Lower lobe of right lung (tissue), 2 donors: ENCODE results near the gene APBB3. TPM values are rescaled to one million over a fixed set of nuclear protein-coding genes. Genes with fewer than 3 reads are reported as not detected.

ENCODE experiments used
- ATAC-seq, 2 donors: fragments of 200-7000 bp; cut with Tn5 transposase; one replicate each; pipeline ENCODE4 v1.9.1; 2020 to 2022; ENCODE audit warnings: mild to moderate bottlenecking in 2 of 2, moderate library complexity in 2 of 2
- DNase-seq: peaks from one replicate; pipeline ENCODE4 v3.0.0-alpha.2; 2020
- H3K27ac ChIP-seq: fragments of 200-600 bp; one replicate; pipeline ENCODE4 v1.8.0; 2022
- H3K27me3 ChIP-seq: fragments of 200-600 bp; one replicate; pipeline ENCODE4 v1.8.0; 2022; ENCODE audit warnings: low read depth
- H3K36me3 ChIP-seq: fragments of 200-600 bp; one replicate; pipeline ENCODE4 v1.8.0; 2022; ENCODE audit warnings: mild to moderate bottlenecking
- H3K4me1 ChIP-seq: fragments of 200-600 bp; one replicate; pipeline ENCODE4 v1.8.0; 2022
- H3K4me3 ChIP-seq: fragments of 200-600 bp; one replicate; pipeline ENCODE4 v1.8.0; 2022; ENCODE audit warnings: mild to moderate bottlenecking
- H3K9me3 ChIP-seq: fragments of 200-600 bp; one replicate; pipeline ENCODE4 v1.8.0; 2022
- CTCF ChIP-seq: fragments of 200-600 bp; IDR thresholded peaks from one replicate; pipeline ENCODE4 v1.8.0; 2022; ENCODE audit warnings: antibody characterized with exemption, mild to moderate bottlenecking
- intact Hi-C: fragments of 100-400 bp; cut with DNase I; formaldehyde crosslinking; loops from one replicate; pipeline ENCODE4 v1.11.0; 2022
- total RNA-seq: library from RNA; stranded (reverse); fragmentation: NEBNext Ultra II Directional; extraction: Animal tissue kit (Norgen Biotek cat#: 25700); gene quantifications from one replicate; pipeline ENCODE4 v1.2.1, GENCODE V29; 2021
- donor health status: DM: no; HTN: yes; CAD: no; lungs with severe emphysema.

The APBB3 gene
- total RNA-seq, 1 donor from 2014 or later = 25.1 TPM

GRCh38 chr5:140573683-140574082, 9.3 kb upstream of the APBB3 start:
- intact Hi-C loops = no loop called here
- no peak for DNase-seq

GRCh38 chr5:140571105-140571504, 6.7 kb upstream of the APBB3 start:
- intact Hi-C loops = no loop called here
- peaks cover 30% of the 10 kb centered on the region for H3K36me3 ChIP-seq
- H3K4me3 ChIP-seq = no peak overlapping the region
- ATAC-seq = peak; percentile 17 to 46
- H3K9me3 ChIP-seq = no peaks in the 10 kb centered on the region
- no peak for TF ChIP-seq CTCF
- peaks cover 70% of the 10 kb centered on the region for H3K4me1 ChIP-seq
- H3K27ac ChIP-seq = peak overlapping the region; percentile 72
- DNase-seq = no peak
- no peaks in the 10 kb centered on the region for H3K27me3 ChIP-seq

More at GRCh38 chr5:140573683-140574082, 9.3 kb upstream of the APBB3 start:
- TF ChIP-seq CTCF = no peak
- peaks cover 55% of the 10 kb centered on the region for H3K4me1 ChIP-seq
- H3K9me3 ChIP-seq = no peaks in the 10 kb centered on the region
- no peak overlapping the region for H3K4me3 ChIP-seq
- no peak for ATAC-seq
- H3K27me3 ChIP-seq = no peaks in the 10 kb centered on the region
- peak overlapping the region; percentile 3 for H3K27ac ChIP-seq
- peaks cover 7% of the 10 kb centered on the region for H3K36me3 ChIP-seq

GRCh38 chr5:140570488-140570887, 6.1 kb upstream of the APBB3 start:
- intact Hi-C loops = no loop called here
- H3K4me1 ChIP-seq = peaks cover 70% of the 10 kb centered on the region

GRCh38 chr5:140570058-140570457, 5.7 kb upstream of the APBB3 start:
- H3K27ac ChIP-seq = peak overlapping the region; percentile 72
- H3K36me3 ChIP-seq = peaks cover 35% of the 10 kb centered on the region
- no peak overlapping the region for H3K4me3 ChIP-seq
- H3K4me1 ChIP-seq = peaks cover 70% of the 10 kb centered on the region
- no peaks in the 10 kb centered on the region for H3K9me3 ChIP-seq
- DNase-seq (no peak), ATAC-seq (no peak)
- TF ChIP-seq CTCF = no peak
- H3K27me3 ChIP-seq = no peaks in the 10 kb centered on the region
- intact Hi-C loops = no loop called here

More at GRCh38 chr5:140570488-140570887, 6.1 kb upstream of the APBB3 start:
- Histone ChIP-seq H3K27ac (peak overlapping the region; percentile 72), H3K9me3 (no peaks in the 10 kb centered on the region), H3K36me3 (peaks cover 35% of the 10 kb centered on the region), H3K27me3 (no peaks in the 10 kb centered on the region), H3K4me3 (no peak overlapping the region)
- ATAC-seq = no peak
- DNase-seq = no peak
- TF ChIP-seq CTCF = no peak

GRCh38 chr5:140569197-140569596, 4.8 kb upstream of the APBB3 start:
- Histone ChIP-seq H3K9me3 (no peaks in the 10 kb centered on the region), H3K4me1 (peaks cover 62% of the 10 kb centered on the region), H3K27ac (peak overlapping the region; percentile 72), H3K36me3 (peaks cover 35% of the 10 kb centered on the region), H3K4me3 (no peak overlapping the region), H3K27me3 (no peaks in the 10 kb centered on the region)
- intact Hi-C loops = loop anchor here (10.0 kb wide), 1 partner anchor 66 kb away; the partner anchor contains the start of genes CD14 and TMCO6
- ATAC-seq (no peak), DNase-seq (no peak)
- TF ChIP-seq CTCF = no peak
